ENCODE results near the gene MLIP. TPM values are rescaled to one million over a fixed set of nuclear protein-coding genes. Genes with fewer than 3 reads are reported as not detected.
A peak's percentile ranks its signal among the peaks of the same experiment; 100 is the strongest.

Gene MLIP
- total RNA-seq, 6 experiments from 2014 or later, result not detected

GRCh38 chr6:54282186-54282585, 170.9 kb downstream of the MLIP start:
- peak; percentile 92 for DNase-seq
- peak overlapping the region; percentile 81 for H3K27ac Mint-ChIP-seq
- peaks cover 67% of the 10 kb centered on the region for H3K4me1 Mint-ChIP-seq (ENCODE audit: low read depth)
- peaks cover 1% of the 10 kb centered on the region for H3K27me3 Mint-ChIP-seq (ENCODE audit: insufficient read depth)
- no peak for TF ChIP-seq CTCF (IDR thresholded peaks at IDR 0.05)
- peaks cover 27% of the 10 kb centered on the region for H3K36me3 Mint-ChIP-seq (ENCODE audit: low read depth)
- no peaks in the 10 kb centered on the region; the same call in none of the 2 replicates for H3K9me3 Mint-ChIP-seq
- peak overlapping the region; percentile 54 for H3K4me3 Mint-ChIP-seq

- DNase-seq, result no peak
- TF ChIP-seq CTCF (IDR thresholded peaks at IDR 0.05), result no peak
Observed at GRCh38 chr6:54284161-54284860, 173.1 kb downstream of the MLIP start.

GRCh38 chr6:54285595-54285994, 174.4 kb downstream of the MLIP start:
- H3K36me3 Mint-ChIP-seq (ENCODE audit: low read depth), result peaks cover 17% of the 10 kb centered on the region
- H3K4me3 Mint-ChIP-seq, result peak overlapping the region; percentile 28; the same call in 1 of the 2 replicates
- peaks cover 96% of the 10 kb centered on the region for H3K4me1 Mint-ChIP-seq (ENCODE audit: low read depth)
- no peak for DNase-seq
- no peaks in the 10 kb centered on the region; the same call in 1 of the 2 replicates for H3K9me3 Mint-ChIP-seq
- TF ChIP-seq CTCF (IDR thresholded peaks at IDR 0.05), result no peak
- H3K27me3 Mint-ChIP-seq (ENCODE audit: insufficient read depth), result no peaks in the 10 kb centered on the region; the same call in 1 of the 2 replicates
- peak overlapping the region; percentile 50 for H3K27ac Mint-ChIP-seq

More at GRCh38 chr6:54284161-54284860, 173.1 kb downstream of the MLIP start:
- Mint-ChIP-seq H3K4me1 (ENCODE audit: low read depth) (peaks cover 87% of the 10 kb centered on the region), H3K27ac (peak overlapping the region; percentile 59; the same call in 1 of the 2 replicates), H3K27me3 (ENCODE audit: insufficient read depth) (no peaks in the 10 kb centered on the region; the same call in 1 of the 2 replicates), H3K9me3 (no peaks in the 10 kb centered on the region; the same call in 1 of the 2 replicates), H3K36me3 (ENCODE audit: low read depth) (peaks cover 16% of the 10 kb centered on the region), H3K4me3 (no peak overlapping the region)

- Mint-ChIP-seq H3K4me3 (peak overlapping the region; percentile 28; the same call in 1 of the 2 replicates), H3K9me3 (no peaks in the 10 kb centered on the region; the same call in 1 of the 2 replicates), H3K4me1 (ENCODE audit: low read depth) (peaks cover 96% of the 10 kb centered on the region), H3K27me3 (ENCODE audit: insufficient read depth) (no peaks in the 10 kb centered on the region; the same call in 1 of the 2 replicates), H3K27ac (peak overlapping the region; percentile 42), H3K36me3 (ENCODE audit: low read depth) (peaks cover 17% of the 10 kb centered on the region)
- DNase-seq, result peak; percentile 60
- no peak for TF ChIP-seq CTCF (IDR thresholded peaks at IDR 0.05)
Observed at GRCh38 chr6:54286141-54286540, 174.9 kb downstream of the MLIP start.

GRCh38 chr6:54288474-54288873, 177.2 kb downstream of the MLIP start:
- H3K4me1 Mint-ChIP-seq (ENCODE audit: low read depth), result peaks cover 95% of the 10 kb centered on the region
- no peak for TF ChIP-seq CTCF (IDR thresholded peaks at IDR 0.05)

More at GRCh38 chr6:54288474-54288873, 177.2 kb downstream of the MLIP start:
- no peak for DNase-seq
- Mint-ChIP-seq H3K27ac (no peak overlapping the region), H3K9me3 (no peaks in the 10 kb centered on the region; the same call in 1 of the 2 replicates), H3K36me3 (ENCODE audit: low read depth) (peaks cover 17% of the 10 kb centered on the region), H3K27me3 (ENCODE audit: insufficient read depth) (no peaks in the 10 kb centered on the region; the same call in 1 of the 2 replicates), H3K4me3 (no peak overlapping the region)
